Measurements from ENCODE around the gene ADARB2. TPM values are rescaled to one million over a fixed set of nuclear protein-coding genes. Genes with fewer than 3 reads are reported as not detected.

ADARB2 gene
- total and polyA plus RNA-seq, 10 of the 15 experiments (the other 5 are each of a cell fraction or from before 2014, with no cell fraction given), result 0.02 to 4.1 (median 0.76) TPM

DNA sequence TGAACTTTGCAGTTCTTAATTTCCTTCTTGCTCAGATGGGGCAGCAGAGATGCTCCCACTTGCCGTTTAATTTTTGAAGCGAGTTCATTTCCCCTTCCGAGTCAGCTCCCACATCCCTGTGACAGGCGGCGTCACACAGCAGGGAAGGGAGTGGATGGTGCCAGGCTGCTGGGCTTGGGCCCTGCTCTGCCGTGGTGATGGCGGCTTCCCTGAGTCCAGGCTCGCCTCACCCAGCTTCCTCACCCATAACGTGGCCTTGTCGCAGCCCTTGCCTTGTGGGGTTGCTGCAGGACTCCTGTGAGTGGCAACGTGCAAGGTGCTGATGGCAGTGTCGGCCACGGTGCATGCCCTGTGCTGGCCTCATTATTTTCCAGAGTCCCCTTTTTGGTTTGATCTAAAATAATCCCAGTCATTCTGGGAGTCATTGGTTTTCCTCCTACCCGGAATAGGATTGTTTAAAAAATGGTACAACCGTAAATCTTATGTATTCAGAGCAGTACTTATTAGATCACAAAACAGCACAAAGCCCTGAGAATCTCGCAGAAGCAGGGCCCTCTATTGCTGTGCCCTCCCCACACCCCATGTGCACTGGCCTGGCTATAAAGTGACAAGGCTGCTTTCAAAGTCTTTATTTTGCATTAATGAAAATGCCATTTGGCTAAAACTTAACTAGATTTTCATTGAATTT is 421.1 kb downstream of the ADARB2 start:
- H3K79me2 ChIP-seq (ENCODE audit: control insufficient read depth, insufficient read depth, low read length), result no peaks in the 10 kb centered on the region
- no peak overlapping the region for H3K4me2 ChIP-seq (ENCODE audit: control insufficient read depth, insufficient read depth)
- DNase-seq (ENCODE audit: low read depth, low spot score) (no peak), FAIRE-seq (no peak), ATAC-seq (no peak)
- H3K9me3 ChIP-seq (replicated peaks; ENCODE audit: control insufficient read depth, insufficient read depth, low read length), result no peaks in the 10 kb centered on the region
- RAD21 ChIA-PET (ENCODE audit: unreplicated experiment), result no interaction called here
- no peak overlapping the region for H3K27ac ChIP-seq (ENCODE audit: control insufficient read depth, insufficient read depth)
- H4K20me1 ChIP-seq (ENCODE audit: control insufficient read depth, insufficient read depth), result no peaks in the 10 kb centered on the region
- WGBS (ENCODE audit: insufficient coverage, insufficient replicate concordance, low lambda C conversion rate, missing lambda C conversion rate), result 36% methylated on average over 16 of the region's 16 CpGs
- H3K36me3 ChIP-seq (ENCODE audit: control insufficient read depth in 2 of 2, insufficient read depth in 2 of 2, low read length in 1 of 2), result no peaks in the 10 kb centered on the region
- SMC1A ChIA-PET (ENCODE audit: uncharacterized antibody, unreplicated experiment), result no interaction called here
- POLR2A ChIA-PET, result no interaction called here
- CTCF ChIA-PET, result no interaction called here
- H3K4me3 ChIP-seq, result no peak overlapping the region
- BruUV-seq (replicated peaks), result no TSS peak
- TF ChIP-seq EZH2 (IDR thresholded peaks at IDR 0.05; ENCODE audit: borderline replicate concordance, control insufficient read depth, low read depth, low read length) (no peak), BACH1 (IDR thresholded peaks at IDR 0.05; ENCODE audit: borderline replicate concordance) (no peak)
- H2AFZ ChIP-seq (ENCODE audit: control insufficient read depth, low read depth, low read length), result no peak overlapping the region
- in situ Hi-C loops (cut with MboI), result no loop called here
- H3K9ac ChIP-seq (ENCODE audit: control insufficient read depth, insufficient read depth, low read length), result no peak overlapping the region
- no peaks in the 10 kb centered on the region for H3K4me1 ChIP-seq (ENCODE audit: control insufficient read depth, insufficient read depth, low read length)
- H3K27me3 ChIP-seq (replicated peaks in 1 of 2; ENCODE audit: control insufficient read depth in 2 of 2, insufficient read depth in 2 of 2, low read length in 1 of 2), result no peaks in the 10 kb centered on the region; a peak in 1 of 4 replicates
- intact Hi-C loops (cut with micrococcal nuclease; ENCODE audit: unreplicated experiment), result no loop called here

DNA sequence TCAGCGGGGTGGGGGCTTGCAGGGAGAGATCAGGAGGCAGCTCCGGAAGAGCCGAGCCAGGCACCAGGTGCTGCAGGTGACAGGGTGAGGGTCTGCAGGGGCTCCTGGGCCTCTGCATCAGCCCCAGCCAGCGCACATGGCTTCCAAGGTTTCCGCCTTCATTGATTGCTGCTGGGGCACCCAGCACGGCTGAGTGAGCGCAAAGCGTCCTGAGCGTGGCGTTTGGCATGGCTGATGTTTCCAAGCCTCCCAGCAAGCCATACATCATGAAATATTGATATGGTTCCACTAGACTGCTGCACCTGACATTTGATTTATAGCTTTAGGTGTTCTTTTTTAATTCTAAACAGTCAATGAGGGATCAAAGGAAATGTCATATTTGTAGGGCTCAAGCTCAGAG is 422.1 kb downstream of the ADARB2 start:
- Histone ChIP-seq H3K9me3 (replicated peaks; ENCODE audit: control insufficient read depth, insufficient read depth, low read length) (no peaks in the 10 kb centered on the region), H3K4me3 (no peak overlapping the region), H4K20me1 (ENCODE audit: control insufficient read depth, insufficient read depth) (no peaks in the 10 kb centered on the region), H3K9ac (ENCODE audit: control insufficient read depth, insufficient read depth, low read length) (no peak overlapping the region), H3K36me3 (ENCODE audit: control insufficient read depth in 2 of 2, insufficient read depth in 2 of 2, low read length in 1 of 2) (no peaks in the 10 kb centered on the region), H3K4me1 (ENCODE audit: control insufficient read depth, insufficient read depth, low read length) (no peaks in the 10 kb centered on the region), H3K4me2 (ENCODE audit: control insufficient read depth, insufficient read depth) (no peak overlapping the region), H2AFZ (ENCODE audit: control insufficient read depth, low read depth, low read length) (no peak overlapping the region), H3K27ac (ENCODE audit: control insufficient read depth, insufficient read depth) (no peak overlapping the region), H3K27me3 (replicated peaks in 1 of 2; ENCODE audit: control insufficient read depth in 2 of 2, insufficient read depth in 2 of 2, low read length in 1 of 2) (no peaks in the 10 kb centered on the region; a peak in 1 of 4 replicates), H3K79me2 (ENCODE audit: control insufficient read depth, insufficient read depth, low read length) (no peaks in the 10 kb centered on the region)
- in situ Hi-C loops (cut with MboI), result no loop called here
- ATAC-seq (no peak), DNase-seq (ENCODE audit: low read depth, low spot score) (no peak), FAIRE-seq (no peak)
- ChIA-PET RAD21 (ENCODE audit: unreplicated experiment) (no interaction called here), SMC1A (ENCODE audit: uncharacterized antibody, unreplicated experiment) (no interaction called here), POLR2A (no interaction called here), CTCF (no interaction called here)
- intact Hi-C loops (cut with micrococcal nuclease; ENCODE audit: unreplicated experiment), result no loop called here
- 76% methylated on average over 10 of the region's 10 CpGs for WGBS (ENCODE audit: insufficient coverage, insufficient replicate concordance, low lambda C conversion rate, missing lambda C conversion rate)
- BruUV-seq (replicated peaks), result no TSS peak
- TF ChIP-seq ZBTB33 (IDR thresholded peaks at IDR 0.05) (no peak), PAX5 (IDR thresholded peaks at IDR 0.05; ENCODE audit: borderline replicate concordance, low read depth, low read length) (no peak), POLR2AphosphoS2 (IDR thresholded peaks at IDR 0.05; ENCODE audit: low read depth, low read length) (no peak), RBBP5 (conservative IDR thresholded peaks at IDR 0.05) (no peak), ATF7 (IDR thresholded peaks at IDR 0.05; ENCODE audit: low read depth) (no peak), HDAC6 (IDR thresholded peaks at IDR 0.05; ENCODE audit: unreplicated experiment) (no peak), NR2F1 (conservative IDR thresholded peaks at IDR 0.05) (no peak), CBX3 (IDR thresholded peaks at IDR 0.05; ENCODE audit: borderline replicate concordance, low read depth) (no peak), RAD21 (IDR thresholded peaks at IDR 0.05; ENCODE audit: insufficient read depth, low read depth, low read length) (no peak)

Data from GM12878 (cell line).